Stomach (tissue), 4 donors: ENCODE measurements around the gene TBC1D14.

Experiments
- POLR2A ChIP-seq, 4 donors: fragments of 450-650 bp; IDR thresholded peaks; one replicate each; pipeline ENCODE4 v1.6.1; 2016; ENCODE audit warnings: antibody characterized with exemption in 4 of 4, control low read depth in 2 of 4, mild to moderate bottlenecking in 1 of 4, moderate library complexity in 1 of 4
- TF ChIP-seq, protein P1 (sequence below), 7 experiments: fragments of 450-650 bp in 4 of 7; fragments of 200-600 bp in 3 of 7; sonication (generic) in 3 of 7; IDR thresholded peaks; one replicate each; pipeline ENCODE4 v1.5.1; 2016 to 2019; ENCODE audit warnings: antibody characterized with exemption in 7 of 7, control low read depth in 2 of 7, mild to moderate bottlenecking in 1 of 7

GRCh38 chr4:6951880-6952381 is 42.3 kb downstream of the TBC1D14 start:
- TF ChIP-seq POLR2A (IDR thresholded peaks at IDR 0.05) = no peak
- TF ChIP-seq, protein P1, sequence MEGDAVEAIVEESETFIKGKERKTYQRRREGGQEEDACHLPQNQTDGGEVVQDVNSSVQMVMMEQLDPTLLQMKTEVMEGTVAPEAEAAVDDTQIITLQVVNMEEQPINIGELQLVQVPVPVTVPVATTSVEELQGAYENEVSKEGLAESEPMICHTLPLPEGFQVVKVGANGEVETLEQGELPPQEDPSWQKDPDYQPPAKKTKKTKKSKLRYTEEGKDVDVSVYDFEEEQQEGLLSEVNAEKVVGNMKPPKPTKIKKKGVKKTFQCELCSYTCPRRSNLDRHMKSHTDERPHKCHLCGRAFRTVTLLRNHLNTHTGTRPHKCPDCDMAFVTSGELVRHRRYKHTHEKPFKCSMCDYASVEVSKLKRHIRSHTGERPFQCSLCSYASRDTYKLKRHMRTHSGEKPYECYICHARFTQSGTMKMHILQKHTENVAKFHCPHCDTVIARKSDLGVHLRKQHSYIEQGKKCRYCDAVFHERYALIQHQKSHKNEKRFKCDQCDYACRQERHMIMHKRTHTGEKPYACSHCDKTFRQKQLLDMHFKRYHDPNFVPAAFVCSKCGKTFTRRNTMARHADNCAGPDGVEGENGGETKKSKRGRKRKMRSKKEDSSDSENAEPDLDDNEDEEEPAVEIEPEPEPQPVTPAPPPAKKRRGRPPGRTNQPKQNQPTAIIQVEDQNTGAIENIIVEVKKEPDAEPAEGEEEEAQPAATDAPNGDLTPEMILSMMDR (IDR thresholded peaks at IDR 0.05) = no peak
